Activated effector memory CD4-positive, alpha-beta T cell treated with Interleukin-2 at 50 U/mL for 16 hours (primary cell): ENCODE data around the gene TRABD2A.
"Not testable (repeated sequence)": the region's sequence is repeated elsewhere in the genome, so short reads cannot be mapped to it uniquely, and the experiment has no call there.

Experiments used
- DNase-seq: peaks from one replicate; pipeline ENCODE4 v3.0.0-alpha.2; 2020

TRABD2A gene

GRCh38 chr2:84880645-84881521 lies at the start of gene TRABD2A:
Gene TRABD2A, minus strand, starts transcription at chr2:84881084. Its CDS starts 45 bp downstream, at chr2:84881039.
- DNase-seq = no peak

GRCh38 chr2:84927275-84927627 lies 46.4 kb upstream of the TRABD2A start:
- DNase-seq = no peak

GRCh38 chr2:84925724-84926376 lies 45.0 kb upstream of the TRABD2A start:
- DNase-seq = peak; percentile 97

- no peak for DNase-seq
These were observed 44.4 kb upstream of the TRABD2A start for GRCh38 chr2:84925336-84925723.

GRCh38 chr2:84924173-84925106 lies 43.6 kb upstream of the TRABD2A start:
- no peak for DNase-seq

- DNase-seq = no peak
These were observed 42.1 kb upstream of the TRABD2A start for GRCh38 chr2:84923009-84923408.

- DNase-seq = no peak
These were observed 39.1 kb upstream of the TRABD2A start for GRCh38 chr2:84919885-84920580.

- no peak for DNase-seq
These were observed 37.5 kb upstream of the TRABD2A start for GRCh38 chr2:84918430-84918829.

- DNase-seq = not testable (repeated sequence)
These were observed 36.9 kb upstream of the TRABD2A start for GRCh38 chr2:84917821-84918220.

- DNase-seq = not testable (repeated sequence)
These were observed 34.8 kb upstream of the TRABD2A start for GRCh38 chr2:84915675-84916074.

GRCh38 chr2:84914334-84914733 lies 33.5 kb upstream of the TRABD2A start:
- no peak for DNase-seq

GRCh38 chr2:84912984-84913383 lies 32.1 kb upstream of the TRABD2A start:
- no peak for DNase-seq

- DNase-seq = no peak
These were observed 30.3 kb upstream of the TRABD2A start for GRCh38 chr2:84911135-84911678.

GRCh38 chr2:84908948-84909713 lies 28.2 kb upstream of the TRABD2A start:
- DNase-seq = no peak

GRCh38 chr2:84906900-84907714 lies 26.2 kb upstream of the TRABD2A start:
- peak; percentile 52 for DNase-seq

- DNase-seq = no peak
These were observed 25.4 kb upstream of the TRABD2A start for GRCh38 chr2:84906108-84906899.

GRCh38 chr2:84905181-84906107 lies 24.6 kb upstream of the TRABD2A start, which contains the start of gene TMSB10:
Gene TMSB10, plus strand, starts transcription at chr2:84905656.
- peak; percentile 86 for DNase-seq

- no peak for DNase-seq
These were observed 23.9 kb upstream of the TRABD2A start for GRCh38 chr2:84904717-84905174.
